K562 (cell line): ENCODE data around the gene FTSJ1. TPM values are rescaled to one million over a fixed set of nuclear protein-coding genes. Genes with fewer than 3 reads are reported as not detected.

ENCODE experiments used
- ADNP ChIP-seq: fragments of 200-800 bp; sonication (Bioruptor generic); IDR thresholded peaks from 2 replicates; pipeline ENCODE4 v1.6.1; 2016; ENCODE audit warnings: missing genetic modification characterization, missing compliant biosample characterization
- BRF1 ChIP-seq: IDR thresholded peaks from 3 replicates; pipeline ENCODE4 v1.6.1; 2011; ENCODE audit warnings: borderline replicate concordance, mild to moderate bottlenecking; ENCODE audit not compliant: insufficient read length; ENCODE audit errors: extremely low read depth
- ELF2 ChIP-seq: fragments of 250-450 bp; sonication (Bioruptor Pico); IDR thresholded peaks from 2 replicates; pipeline ENCODE4 v1.5.0; 2021; ENCODE audit warnings: mild to moderate bottlenecking
- FOXK1 ChIP-seq: sonication (generic); formaldehyde crosslinking; IDR thresholded peaks from 2 replicates; pipeline ENCODE4 v1.8.0; 2022; ENCODE audit warnings: missing genetic modification reagents, mild to moderate bottlenecking, borderline replicate concordance
- FOXM1 ChIP-seq, 2 experiments: fragments of 450-650 bp in 1 of 2; sonication (generic) in 1 of 2; formaldehyde crosslinking in 1 of 2; IDR thresholded peaks; 2 replicates each; pipeline versions ENCODE4 v1.6.1 to v1.9.0; 2017 to 2022; ENCODE audit warnings: low read depth in 2 of 2, mild to moderate bottlenecking in 2 of 2, missing genetic modification reagents in 1 of 2, moderate library complexity in 1 of 2
- JUNB ChIP-seq: fragments of 450-650 bp; formaldehyde crosslinking; conservative IDR thresholded peaks from 2 replicates; pipeline ENCODE4 v1.4.0; 2020; ENCODE audit warnings: mild to moderate bottlenecking
- MAFK ChIP-seq: IDR thresholded peaks from 2 replicates; pipeline ENCODE4 v1.6.1; 2011; ENCODE audit warnings: low read length, improper control_type of control experiment
- NFE2L1 ChIP-seq: fragments of 450-650 bp; IDR thresholded peaks from 2 replicates; pipeline ENCODE4 v1.6.1; 2016; ENCODE audit warnings: missing genetic modification characterization, low read depth, mild to moderate bottlenecking, missing compliant biosample characterization, moderate library complexity, borderline replicate concordance
- PHF8 ChIP-seq: fragments of 200-600 bp; sonication (generic); IDR thresholded peaks from 2 replicates; pipeline ENCODE4 v1.6.1; 2012; ENCODE audit warnings: mixed run types, mild to moderate bottlenecking, inconsistent platforms, low read length, moderate library complexity, borderline replicate concordance
- POU5F1 ChIP-seq: fragments of 150-350 bp; IDR thresholded peaks from 2 replicates; pipeline ENCODE4 v1.6.1; 2014; ENCODE audit warnings: borderline replicate concordance, low read length, low read depth, mild to moderate bottlenecking; ENCODE audit not compliant: partially characterized antibody
- STAT6 ChIP-seq: sonication (generic); formaldehyde crosslinking; IDR thresholded peaks from 2 replicates; pipeline ENCODE4 v1.8.1; 2023; ENCODE audit warnings: mild to moderate bottlenecking, missing genetic modification reagents
- TBP ChIP-seq: optimal IDR thresholded peaks from 2 replicates; pipeline ENCODE3; 2011; ENCODE audit warnings: low read depth, low read length, improper control_type of control experiment
- UBTF ChIP-seq, 2 experiments: IDR thresholded peaks; 2 replicates each; pipeline ENCODE4 v1.6.1; 2012; ENCODE audit warnings: improper control_type of control experiment in 2 of 2, low read depth in 2 of 2, low read length in 2 of 2, borderline replicate concordance in 1 of 2
- WHSC1 ChIP-seq: IDR thresholded peaks from one replicate; pipeline ENCODE4 v1.6.1; 2012; ENCODE audit warnings: low read length, control low read depth, inconsistent platforms
- ZBTB26 ChIP-seq: fragments of 450-650 bp; formaldehyde crosslinking; IDR thresholded peaks from 2 replicates; pipeline ENCODE4 v1.4.0; 2022; ENCODE audit warnings: missing genetic modification characterization
- ZNF12 ChIP-seq: sonication (generic); formaldehyde crosslinking; IDR thresholded peaks from 2 replicates; pipeline ENCODE4 v1.4.0; 2020; ENCODE audit warnings: mild to moderate bottlenecking, missing genetic modification reagents
- ZNF589 ChIP-seq: fragments of 200-800 bp; sonication (Bioruptor generic); IDR thresholded peaks from 2 replicates; pipeline ENCODE4 v1.6.1; 2016; ENCODE audit warnings: low read depth, missing genetic modification characterization, missing compliant biosample characterization
- ZNF707 ChIP-seq: fragments of 250-450 bp; sonication (Bioruptor Pico); conservative IDR thresholded peaks from 2 replicates; pipeline ENCODE4 v1.8.0; 2022; ENCODE audit warnings: inconsistent platforms, mild to moderate bottlenecking, moderate library complexity
- polyA plus RNA-seq, 8 experiments: library from polyadenylated mRNA; depleted of rRNA in 4 of 8; stranded (reverse) in 5 of 8; unstranded in 3 of 8; fragments of >200 nt; fragmentation: Nextera tagmentation in 2 of 8; fragmentation: Illumina TruSeq in 1 of 8; extraction: Ambion mirVana in 2 of 8; extraction: Trizol in 1 of 8; gene quantifications; 2 replicates each; pipeline versions ENCODE4 v1.2.1 to v1.2.3, GENCODE V29; 2011 to 2014; ENCODE audit warnings: inconsistent platforms in 1 of 8, missing spikeins in 1 of 8
- total RNA-seq, 7 experiments: library from RNA; depleted of rRNA in 6 of 7; stranded (reverse); fragments of >200 nt in 6 of 7; fragmentation: Illumina TruSeq in 2 of 7; extraction: Trizol in 2 of 7; gene quantifications; 2 replicates each; pipeline versions ENCODE4 v1.2.1 to v1.2.3, GENCODE V29; 2011 to 2021; ENCODE audit warnings: low replicate concordance in 1 of 7

Gene FTSJ1
- total and polyA plus RNA-seq, 9 of the 15 experiments (the other 6 are each of a cell fraction or from before 2014, with no cell fraction given): 12.2 to 95.6 (median 71.6) TPM

GRCh38 chrX:48475774-48476577 lies at the start of gene FTSJ1 (continued):
- TF ChIP-seq UBTF (IDR thresholded peaks at IDR 0.05; ENCODE audit: borderline replicate concordance in 1 of 2, low read depth in 2 of 2, low read length in 2 of 2) (no peak), BRF1 (no peak), MAFK (no peak), ZNF12 (CRISPR knock-in tag) (no peak), PHF8 (peak; percentile 78; the same call in 1 of the 2 replicates), TBP (peak; percentile 69), WHSC1 (no peak), ADNP (tag) (no peak), ZNF707 (CRISPR knock-in tag) (no peak), ELF2 (CRISPR knock-in tag) (no peak), FOXK1 (CRISPR knock-in tag) (no peak), FOXM1 (IDR thresholded peaks at IDR 0.05; ENCODE audit: low read depth) (no peak), FOXM1 (CRISPR knock-in tag; IDR thresholded peaks at IDR 0.05; ENCODE audit: low read depth) (no peak), JUNB (CRISPR knock-in tag) (no peak), NFE2L1 (tag) (no peak), POU5F1 (no peak), STAT6 (CRISPR knock-in tag) (no peak), ZBTB26 (no peak), ZNF589 (CRISPR knock-in tag) (no peak)
